K562 (cell line): Measurements from ENCODE around the gene PRELID2. TPM values are rescaled to one million over a fixed set of nuclear protein-coding genes. Genes with fewer than 3 reads are reported as not detected.

ENCODE experiments used
- ADNP ChIP-seq: fragments of 200-800 bp; sonication (Bioruptor generic); IDR thresholded peaks from 2 replicates; pipeline ENCODE4 v1.6.1; 2016; ENCODE audit warnings: missing genetic modification characterization, missing compliant biosample characterization
- GATAD2A ChIP-seq: fragments of 450-650 bp; IDR thresholded peaks from 2 replicates; pipeline ENCODE4 v1.6.1; 2017
- HDAC8 ChIP-seq: fragments of 450-650 bp; IDR thresholded peaks from 2 replicates; pipeline ENCODE4 v1.6.1; 2016; ENCODE audit warnings: mild to moderate bottlenecking, missing genetic modification characterization, moderate library complexity, missing compliant biosample characterization
- HNRNPK ChIP-seq: fragments of 200-400 bp; formaldehyde crosslinking; IDR thresholded peaks from one replicate; pipeline ENCODE4 v1.6.1; 2018; ENCODE audit warnings: mild to moderate bottlenecking, low read depth, low read length; ENCODE audit not compliant: poor library complexity, severe bottlenecking
- NBN ChIP-seq: fragments of 450-650 bp; IDR thresholded peaks from 2 replicates; pipeline ENCODE4 v1.6.1; 2016; ENCODE audit warnings: low read depth, mild to moderate bottlenecking
- NCOA4 ChIP-seq: fragments of 450-650 bp; IDR thresholded peaks from 2 replicates; pipeline ENCODE4 v1.6.1; 2018; ENCODE audit warnings: mild to moderate bottlenecking; ENCODE audit not compliant: partially characterized antibody
- RBFOX2 ChIP-seq: fragments of 200-400 bp; formaldehyde crosslinking; IDR thresholded peaks from 2 replicates; pipeline ENCODE4 v1.6.1; 2017; ENCODE audit warnings: low read depth, mild to moderate bottlenecking, low read length, moderate library complexity
- RFX1 ChIP-seq: fragments of 450-650 bp; IDR thresholded peaks from 2 replicates; pipeline ENCODE4 v1.6.1; 2016; ENCODE audit warnings: mild to moderate bottlenecking, moderate library complexity
- SNRNP70 ChIP-seq: fragments of 200-400 bp; formaldehyde crosslinking; optimal IDR thresholded peaks from 2 replicates; pipeline ENCODE3; 2017; ENCODE audit warnings: low read depth, low read length
- TBL1XR1 ChIP-seq, 2 experiments: IDR thresholded peaks; 2 replicates each; pipeline ENCODE4 v1.6.1; 2012; ENCODE audit warnings: improper control_type of control experiment in 2 of 2, low read length in 2 of 2, mild to moderate bottlenecking in 1 of 2
- U2AF2 ChIP-seq: fragments of 200-400 bp; formaldehyde crosslinking; optimal IDR thresholded peaks from 2 replicates; pipeline ENCODE3; 2017; ENCODE audit warnings: low read depth, mild to moderate bottlenecking, low read length
- ZBTB7A ChIP-seq: IDR thresholded peaks from 2 replicates; pipeline ENCODE4 v1.6.1; 2011; ENCODE audit warnings: low read depth, mild to moderate bottlenecking, low read length, moderate library complexity, borderline replicate concordance; ENCODE audit not compliant: control insufficient read depth
- ZNF318 ChIP-seq, 2 experiments: fragments of 450-650 bp; IDR thresholded peaks; 2 replicates each; pipeline ENCODE4 v1.6.1; 2016; ENCODE audit warnings: mild to moderate bottlenecking in 2 of 2, borderline replicate concordance in 1 of 2, low read depth in 1 of 2, moderate library complexity in 1 of 2
- ZNF583 ChIP-seq: fragments of 250-450 bp; sonication (Bioruptor Pico); IDR thresholded peaks from 2 replicates; pipeline ENCODE4 v1.4.0; 2020
- ZNF740 ChIP-seq, 3 experiments: fragments of 200-800 bp in 1 of 3; sonication (Bioruptor generic) in 1 of 3; sonication (generic) in 1 of 3; formaldehyde crosslinking in 1 of 3; IDR thresholded peaks; 2 replicates each; pipeline versions ENCODE4 v1.6.1 to v1.8.0; 2016 to 2022; ENCODE audit warnings: mild to moderate bottlenecking in 2 of 3, missing compliant biosample characterization in 2 of 3, missing genetic modification characterization in 2 of 3, missing genetic modification reagents in 1 of 3
- polyA plus RNA-seq, 8 experiments: library from polyadenylated mRNA; depleted of rRNA in 4 of 8; stranded (reverse) in 5 of 8; unstranded in 3 of 8; fragments of >200 nt; fragmentation: Nextera tagmentation in 2 of 8; fragmentation: Illumina TruSeq in 1 of 8; extraction: Ambion mirVana in 2 of 8; extraction: Trizol in 1 of 8; gene quantifications; 2 replicates each; pipeline versions ENCODE4 v1.2.1 to v1.2.3, GENCODE V29; 2011 to 2014; ENCODE audit warnings: inconsistent platforms in 1 of 8, missing spikeins in 1 of 8
- total RNA-seq, 7 experiments: library from RNA; depleted of rRNA in 6 of 7; stranded (reverse); fragments of >200 nt in 6 of 7; fragmentation: Illumina TruSeq in 2 of 7; extraction: Trizol in 2 of 7; gene quantifications; 2 replicates each; pipeline versions ENCODE4 v1.2.1 to v1.2.3, GENCODE V29; 2011 to 2021; ENCODE audit warnings: low replicate concordance in 1 of 7
- TF ChIP-seq, protein P1 (sequence below), 2 experiments: fragments of 200-800 bp in 1 of 2; sonication (Bioruptor generic) in 1 of 2; sonication (generic) in 1 of 2; formaldehyde crosslinking in 1 of 2; IDR thresholded peaks in 1 of 2; conservative IDR thresholded peaks in 1 of 2; 2 replicates each; pipeline versions ENCODE4 v1.5.0 to v1.6.1; 2016 to 2020; ENCODE audit warnings: missing compliant biosample characterization in 1 of 2, missing genetic modification characterization in 1 of 2, missing genetic modification reagents in 1 of 2

PRELID2 gene
- total and polyA plus RNA-seq, 9 of the 15 experiments (the other 6 are each of a cell fraction or from before 2014, with no cell fraction given), result 6.4 to 68.2 (median 28.8) TPM

DNA sequence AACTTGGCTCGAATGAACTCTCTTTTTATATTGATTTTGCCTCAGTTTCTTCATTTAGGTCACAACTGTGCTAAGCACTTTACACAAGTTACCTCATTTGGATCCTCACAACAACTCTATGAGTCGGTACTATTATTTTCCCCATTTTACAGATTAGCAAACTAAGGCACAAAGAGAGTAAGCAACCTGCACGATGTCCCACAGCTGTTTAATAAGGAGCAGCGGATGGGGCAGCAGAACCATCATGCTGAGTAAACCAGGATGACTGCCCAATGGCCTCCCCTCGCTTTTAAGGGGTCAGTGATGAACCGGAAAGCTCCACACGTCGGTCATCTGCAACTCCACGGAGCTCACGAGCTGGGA is 607 bp downstream of the PRELID2 start (continued):
- TF ChIP-seq, protein P1, sequence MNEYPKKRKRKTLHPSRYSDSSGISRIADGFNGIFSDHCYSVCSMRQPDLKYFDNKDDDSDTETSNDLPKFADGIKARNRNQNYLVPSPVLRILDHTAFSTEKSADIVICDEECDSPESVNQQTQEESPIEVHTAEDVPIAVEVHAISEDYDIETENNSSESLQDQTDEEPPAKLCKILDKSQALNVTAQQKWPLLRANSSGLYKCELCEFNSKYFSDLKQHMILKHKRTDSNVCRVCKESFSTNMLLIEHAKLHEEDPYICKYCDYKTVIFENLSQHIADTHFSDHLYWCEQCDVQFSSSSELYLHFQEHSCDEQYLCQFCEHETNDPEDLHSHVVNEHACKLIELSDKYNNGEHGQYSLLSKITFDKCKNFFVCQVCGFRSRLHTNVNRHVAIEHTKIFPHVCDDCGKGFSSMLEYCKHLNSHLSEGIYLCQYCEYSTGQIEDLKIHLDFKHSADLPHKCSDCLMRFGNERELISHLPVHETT (CRISPR knock-in tag; conservative IDR thresholded peaks at IDR 0.05 in 1 of 2, IDR thresholded peaks at IDR 0.05 in 1 of 2), result no peak
- TF ChIP-seq GATAD2A, result 0 out of 2 replicates have a peak, but pooled peaks have one; percentile 14
- no peak for TF ChIP-seq ZNF740 (CRISPR knock-in tag; IDR thresholded peaks at IDR 0.05)
- no peak for TF ChIP-seq ZNF740 (tag; IDR thresholded peaks at IDR 0.05)
- no peak for TF ChIP-seq TBL1XR1 (IDR thresholded peaks at IDR 0.05; ENCODE audit: low read length in 2 of 2)
- TF ChIP-seq ZBTB7A, result no peak
- no peak for TF ChIP-seq HNRNPK
- peak; percentile 30; the same call in 1 of the 2 replicates for TF ChIP-seq NBN
- no peak for TF ChIP-seq ZNF583 (CRISPR knock-in tag)
- TF ChIP-seq RFX1, result no peak
- TF ChIP-seq ADNP (tag), result peak; percentile 98
- TF ChIP-seq HDAC8 (tag), result no peak
- no peak for TF ChIP-seq RBFOX2
- no peak for TF ChIP-seq U2AF2
- no peak for TF ChIP-seq SNRNP70
- TF ChIP-seq ZNF318 (IDR thresholded peaks at IDR 0.05; ENCODE audit: borderline replicate concordance in 1 of 2, low read depth in 1 of 2), result no peak
- peak; percentile 72 for TF ChIP-seq NCOA4
